PC-9 (cell line): ENCODE measurements around the gene DNAJC16.

Source experiments
- CTCF ChIP-seq: fragments of 200-600 bp; sonication (generic); conservative IDR thresholded peaks from 2 replicates; pipeline ENCODE4 v1.6.1; 2017; ENCODE audit warnings: mixed run types, antibody characterized with exemption, mild to moderate bottlenecking, moderate library complexity
- EZH2 ChIP-seq: fragments of 200-600 bp; sonication (generic); IDR thresholded peaks from 2 replicates; pipeline ENCODE4 v1.8.0; 2017; ENCODE audit warnings: antibody characterized with exemption, low read depth

DNA sequence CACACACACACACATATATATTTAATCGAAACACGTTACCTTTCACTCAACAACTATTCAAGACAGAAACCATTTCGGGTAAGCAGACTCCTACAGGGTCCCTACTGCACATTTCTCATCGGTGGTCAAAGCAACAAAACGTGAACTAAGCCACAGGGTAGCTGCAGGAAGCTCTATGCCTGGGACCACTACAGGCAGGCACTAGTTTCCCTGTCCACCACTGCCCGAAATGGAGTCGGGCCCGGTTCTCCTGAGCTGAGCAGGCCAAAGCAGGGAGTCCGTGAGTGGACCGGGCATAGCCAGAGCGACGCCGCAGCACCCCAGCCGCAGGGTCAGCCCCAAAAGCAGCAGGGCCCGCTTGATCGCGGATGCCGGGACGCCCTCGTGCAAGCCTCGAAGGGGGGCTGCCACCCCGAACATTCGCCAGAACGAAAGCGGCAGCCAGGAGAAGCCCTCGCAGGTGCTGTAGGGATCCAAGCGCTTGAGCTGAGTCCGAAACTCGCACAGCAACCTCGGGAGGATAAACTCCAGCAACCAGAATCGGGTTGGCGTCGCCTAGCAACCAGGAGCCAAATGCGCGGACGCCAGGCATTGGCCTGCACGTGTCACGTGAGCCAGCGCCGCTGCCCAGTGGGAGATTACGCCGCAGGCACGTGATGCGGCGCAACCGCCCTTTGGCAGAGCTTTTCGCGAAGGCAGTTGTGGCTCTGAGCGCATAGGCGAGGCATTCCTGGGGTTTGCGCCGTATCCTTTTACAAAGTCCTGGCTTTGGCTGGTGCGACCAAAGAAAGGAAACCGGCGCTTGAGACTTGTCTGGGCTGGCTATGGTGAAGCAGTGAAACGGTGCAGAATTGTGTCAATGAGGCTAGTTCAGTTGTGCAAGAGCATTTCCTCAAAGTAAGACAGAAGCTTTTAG, 76.7 kb downstream of the DNAJC16 start:
- TF ChIP-seq CTCF (no peak), EZH2 (no peak)
